Activated naive CD8-positive, alpha-beta T cell treated with anti-CD3 and anti-CD28 coated beads, Interleukin-2, amount 50 U/mL, for 24 hours (primary cell): Measurements from ENCODE around the gene KEL.

ENCODE experiments used
- ATAC-seq: fragments of 150-1000 bp; cut with Tn5 transposase; one replicate; pipeline ENCODE4 v1.10.0; 2021
- DNase-seq: peaks from one replicate; pipeline ENCODE4 v3.0.0; 2021
- H3K27ac Mint-ChIP-seq: one replicate; pipeline ENCODE4 v1.8.0; 2021; ENCODE audit warnings: mild to moderate bottlenecking, mixed read lengths
- H3K27me3 Mint-ChIP-seq: one replicate; pipeline ENCODE4 v1.8.0; 2021; ENCODE audit warnings: mixed read lengths
- H3K36me3 Mint-ChIP-seq: one replicate; pipeline ENCODE4 v1.8.0; 2021; ENCODE audit warnings: low read depth, mixed read lengths
- H3K4me1 Mint-ChIP-seq: one replicate; pipeline ENCODE4 v1.8.0; 2021; ENCODE audit warnings: mixed read lengths
- H3K4me3 Mint-ChIP-seq: one replicate; pipeline ENCODE4 v1.8.0; 2021; ENCODE audit warnings: mild to moderate bottlenecking, moderate library complexity, mixed read lengths
- H3K9me3 Mint-ChIP-seq: one replicate; pipeline ENCODE4 v1.8.0; 2021; ENCODE audit warnings: mixed read lengths

The KEL gene

DNA sequence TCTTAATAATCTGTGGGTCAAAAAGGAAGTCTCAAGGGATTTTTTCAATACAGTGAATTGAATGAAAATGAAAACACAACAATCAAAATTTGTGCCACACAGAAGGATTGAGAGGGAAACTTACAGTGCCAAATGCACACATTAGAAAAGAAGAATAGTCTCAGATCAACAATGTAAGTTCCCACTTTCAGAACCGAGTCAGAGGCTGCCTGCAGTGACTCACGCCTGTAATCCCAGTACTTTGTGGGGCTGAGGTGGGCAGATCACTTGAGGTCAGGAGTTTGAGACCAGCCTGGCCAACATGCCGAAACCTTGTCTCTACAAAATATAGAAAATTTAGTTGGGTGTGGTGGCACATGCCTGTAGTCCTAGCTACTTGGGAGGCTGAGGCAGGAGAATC lies 12.5 kb upstream of the KEL start:
- H3K36me3 Mint-ChIP-seq: no peaks in the 10 kb centered on the region
- no peak for ATAC-seq
- peaks cover 4% of the 10 kb centered on the region for H3K9me3 Mint-ChIP-seq
- H3K27ac Mint-ChIP-seq: no peak overlapping the region
- H3K4me1 Mint-ChIP-seq: no peaks in the 10 kb centered on the region
- no peak for DNase-seq
- H3K4me3 Mint-ChIP-seq: no peak overlapping the region
- peaks cover 12% of the 10 kb centered on the region for H3K27me3 Mint-ChIP-seq

GRCh38 chr7:142969183-142969582 lies 7.0 kb upstream of the KEL start:
- Mint-ChIP-seq H3K4me1 (no peaks in the 10 kb centered on the region), H3K4me3 (no peak overlapping the region), H3K36me3 (no peaks in the 10 kb centered on the region), H3K27ac (no peak overlapping the region), H3K9me3 (no peaks in the 10 kb centered on the region), H3K27me3 (peaks cover 20% of the 10 kb centered on the region)
- ATAC-seq (no peak), DNase-seq (no peak)

DNA sequence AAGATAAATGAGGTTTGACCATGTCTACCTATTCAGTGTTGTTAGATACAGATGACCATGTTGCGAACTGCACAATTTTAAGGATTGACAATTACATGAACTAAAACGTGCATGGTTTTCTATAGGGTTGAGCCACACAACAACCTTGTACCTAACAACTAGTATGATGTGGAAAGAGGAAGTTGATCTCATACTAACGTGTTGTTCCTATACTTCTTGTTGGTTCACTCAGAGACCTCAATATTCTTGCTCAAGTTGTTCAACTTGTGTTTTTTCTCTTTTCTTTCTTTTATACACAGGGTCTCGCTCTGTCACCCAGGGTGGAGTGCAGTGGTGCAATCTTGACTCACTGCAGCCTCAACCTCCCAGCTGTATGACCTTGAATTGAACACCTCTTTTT lies 6.1 kb upstream of the KEL start:
- H3K27me3 Mint-ChIP-seq: peaks cover 20% of the 10 kb centered on the region
- ATAC-seq: no peak

GRCh38 chr7:142964502-142965246 lies 2.5 kb upstream of the KEL start:
- Mint-ChIP-seq H3K4me1 (no peaks in the 10 kb centered on the region), H3K27ac (no peak overlapping the region), H3K27me3 (peaks cover 23% of the 10 kb centered on the region), H3K9me3 (no peaks in the 10 kb centered on the region), H3K4me3 (no peak overlapping the region), H3K36me3 (no peaks in the 10 kb centered on the region)
- ATAC-seq (no peak), DNase-seq (no peak)

More for the DNA sequence above, 6.1 kb upstream of the KEL start:
- no peaks in the 10 kb centered on the region for H3K9me3 Mint-ChIP-seq
- DNase-seq: no peak
- no peak overlapping the region for H3K27ac Mint-ChIP-seq
- no peaks in the 10 kb centered on the region for H3K36me3 Mint-ChIP-seq
- H3K4me1 Mint-ChIP-seq: no peaks in the 10 kb centered on the region
- no peak overlapping the region for H3K4me3 Mint-ChIP-seq

DNA sequence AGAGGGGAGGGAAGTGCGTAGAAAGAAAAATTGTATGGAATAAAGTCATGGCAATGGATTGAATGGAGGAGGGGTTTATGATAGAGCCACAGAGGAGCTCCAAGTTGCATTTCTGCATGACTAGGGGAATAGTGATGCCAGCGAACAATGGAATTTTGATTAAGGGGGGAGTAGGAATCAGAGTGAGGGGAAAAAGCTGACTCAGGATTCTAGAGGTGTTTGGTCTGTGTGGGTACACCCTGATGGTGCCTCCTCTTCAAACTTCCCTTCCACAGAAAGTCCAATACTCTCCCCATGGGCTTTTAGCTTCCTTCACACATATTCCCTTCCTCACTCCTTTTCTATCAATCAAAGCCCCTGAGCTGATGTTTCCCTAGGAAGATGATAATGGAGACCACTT lies 1.8 kb upstream of the KEL start:
- peaks cover 25% of the 10 kb centered on the region for H3K27me3 Mint-ChIP-seq
- H3K9me3 Mint-ChIP-seq: no peaks in the 10 kb centered on the region
- DNase-seq: no peak
- no peaks in the 10 kb centered on the region for H3K36me3 Mint-ChIP-seq
- no peaks in the 10 kb centered on the region for H3K4me1 Mint-ChIP-seq
- no peak overlapping the region for H3K4me3 Mint-ChIP-seq
- ATAC-seq: no peak
- no peak overlapping the region for H3K27ac Mint-ChIP-seq

DNA sequence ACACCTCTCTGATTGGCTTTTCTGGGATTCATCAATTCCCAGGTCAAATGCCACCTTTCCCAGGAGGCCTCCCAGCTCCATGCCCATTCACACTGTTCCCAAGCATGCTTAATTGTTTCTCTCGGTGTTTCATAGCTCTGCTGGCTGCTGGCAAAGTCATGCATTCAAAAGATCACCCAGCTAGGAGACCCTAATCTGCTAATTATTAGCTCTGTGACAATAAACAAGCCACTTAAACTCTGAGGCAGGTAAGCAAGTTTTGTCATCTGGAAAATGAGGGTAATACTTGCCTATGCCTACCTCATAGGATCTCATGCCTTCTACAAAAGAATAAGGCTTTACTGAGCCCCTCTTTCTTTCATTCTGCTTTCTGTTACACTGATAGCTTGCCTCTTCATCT lies 828 bp upstream of the KEL start:
- DNase-seq: no peak
- H3K4me1 Mint-ChIP-seq: no peaks in the 10 kb centered on the region
- ATAC-seq: no peak
- no peak overlapping the region for H3K4me3 Mint-ChIP-seq
- no peak overlapping the region for H3K27ac Mint-ChIP-seq
- H3K36me3 Mint-ChIP-seq: no peaks in the 10 kb centered on the region
- H3K27me3 Mint-ChIP-seq: peaks cover 20% of the 10 kb centered on the region
- no peaks in the 10 kb centered on the region for H3K9me3 Mint-ChIP-seq

DNA sequence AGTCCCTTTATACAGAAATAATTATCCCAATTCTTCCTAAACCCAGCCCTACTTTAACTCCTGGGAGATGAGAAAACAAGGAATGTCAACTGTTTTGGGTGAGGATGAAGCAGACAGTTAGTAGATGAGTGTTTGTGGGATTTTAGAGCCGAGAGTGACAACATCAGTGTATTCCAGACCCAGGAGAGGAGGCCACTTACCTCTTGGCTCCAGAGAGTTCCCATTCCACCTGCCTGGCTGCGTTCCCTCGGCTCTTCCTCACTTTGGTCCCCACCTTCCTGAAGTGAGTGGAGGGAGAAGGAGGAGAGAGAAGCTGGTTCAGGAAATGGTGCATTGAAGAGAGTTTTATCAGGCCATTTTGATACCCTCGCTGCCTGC lies 579 bp downstream of the KEL start:
- DNase-seq: no peak
- Mint-ChIP-seq H3K9me3 (peaks cover under 1% of the 10 kb centered on the region), H3K4me3 (no peak overlapping the region), H3K27me3 (peaks cover 17% of the 10 kb centered on the region), H3K36me3 (no peaks in the 10 kb centered on the region), H3K27ac (no peak overlapping the region), H3K4me1 (no peaks in the 10 kb centered on the region)
- no peak for ATAC-seq

DNA sequence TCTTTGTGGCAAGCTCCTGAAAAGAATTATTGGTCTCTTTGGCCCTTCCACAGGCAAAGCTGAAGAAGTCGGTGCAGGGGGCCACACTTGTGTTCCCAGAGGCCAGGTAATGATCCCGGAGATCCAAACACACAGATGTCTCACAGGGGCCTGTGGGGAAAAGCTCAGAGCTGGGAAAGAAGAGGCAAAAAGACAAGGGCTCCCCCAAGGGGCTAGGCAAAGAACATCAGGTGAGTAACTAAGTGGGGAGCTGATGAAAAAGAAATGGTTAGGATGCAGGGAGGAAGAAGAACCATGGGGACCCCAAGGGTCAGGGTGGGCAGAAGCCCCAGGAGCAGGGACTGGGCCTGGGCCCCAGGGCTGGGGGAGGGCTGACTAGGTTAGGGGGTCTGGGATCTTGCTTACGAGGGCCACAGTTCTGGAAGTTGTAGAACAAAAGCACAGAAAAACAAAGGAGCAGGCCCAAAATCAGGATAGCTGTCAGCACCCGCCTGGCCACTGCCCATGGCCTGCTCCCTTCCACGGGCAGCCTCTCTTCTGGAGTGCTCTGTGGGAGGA lies 1.1 kb downstream of the KEL start:
- Mint-ChIP-seq H3K27ac (no peak overlapping the region), H3K4me3 (no peak overlapping the region), H3K36me3 (no peaks in the 10 kb centered on the region), H3K27me3 (peaks cover 17% of the 10 kb centered on the region), H3K9me3 (peaks cover 6% of the 10 kb centered on the region), H3K4me1 (no peaks in the 10 kb centered on the region)
- DNase-seq (no peak), ATAC-seq (no peak)

DNA sequence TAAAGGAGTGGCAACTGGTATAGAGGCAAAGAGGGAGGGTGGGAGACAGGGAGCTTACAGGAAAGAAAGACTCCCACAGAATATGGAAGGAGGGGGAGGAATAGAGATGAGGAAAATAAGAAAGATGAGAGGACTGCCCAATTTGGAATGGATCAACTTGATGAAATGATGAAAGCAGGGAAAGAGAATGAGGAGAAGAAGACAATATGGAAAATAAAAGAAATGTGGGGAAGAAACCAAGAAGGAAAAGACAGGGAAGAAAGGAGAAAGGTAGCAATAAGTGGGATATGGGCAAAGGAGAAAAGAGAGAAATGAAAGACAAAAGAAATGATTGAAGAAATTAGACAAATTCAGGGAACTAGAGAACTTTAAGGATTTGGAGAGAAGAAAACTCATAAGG lies 3.0 kb downstream of the KEL start:
- Mint-ChIP-seq H3K9me3 (peaks cover 18% of the 10 kb centered on the region), H3K27me3 (peaks cover 16% of the 10 kb centered on the region), H3K4me1 (no peaks in the 10 kb centered on the region), H3K27ac (no peak overlapping the region), H3K4me3 (no peak overlapping the region), H3K36me3 (no peaks in the 10 kb centered on the region)
- ATAC-seq: no peak
- DNase-seq: no peak

GRCh38 chr7:142957723-142958122 lies 4.4 kb downstream of the KEL start:
- no peak for DNase-seq
- Mint-ChIP-seq H3K27ac (no peak overlapping the region), H3K4me3 (no peak overlapping the region), H3K36me3 (no peaks in the 10 kb centered on the region), H3K4me1 (no peaks in the 10 kb centered on the region), H3K9me3 (peaks cover 29% of the 10 kb centered on the region), H3K27me3 (peaks cover 20% of the 10 kb centered on the region)
- ATAC-seq: no peak

- Mint-ChIP-seq H3K4me1 (no peaks in the 10 kb centered on the region), H3K4me3 (no peak overlapping the region), H3K27ac (no peak overlapping the region), H3K36me3 (no peaks in the 10 kb centered on the region), H3K27me3 (peaks cover 20% of the 10 kb centered on the region), H3K9me3 (peaks cover 29% of the 10 kb centered on the region)
- DNase-seq (no peak), ATAC-seq (no peak)
Observed at GRCh38 chr7:142956951-142957623, 5.1 kb downstream of the KEL start.

DNA sequence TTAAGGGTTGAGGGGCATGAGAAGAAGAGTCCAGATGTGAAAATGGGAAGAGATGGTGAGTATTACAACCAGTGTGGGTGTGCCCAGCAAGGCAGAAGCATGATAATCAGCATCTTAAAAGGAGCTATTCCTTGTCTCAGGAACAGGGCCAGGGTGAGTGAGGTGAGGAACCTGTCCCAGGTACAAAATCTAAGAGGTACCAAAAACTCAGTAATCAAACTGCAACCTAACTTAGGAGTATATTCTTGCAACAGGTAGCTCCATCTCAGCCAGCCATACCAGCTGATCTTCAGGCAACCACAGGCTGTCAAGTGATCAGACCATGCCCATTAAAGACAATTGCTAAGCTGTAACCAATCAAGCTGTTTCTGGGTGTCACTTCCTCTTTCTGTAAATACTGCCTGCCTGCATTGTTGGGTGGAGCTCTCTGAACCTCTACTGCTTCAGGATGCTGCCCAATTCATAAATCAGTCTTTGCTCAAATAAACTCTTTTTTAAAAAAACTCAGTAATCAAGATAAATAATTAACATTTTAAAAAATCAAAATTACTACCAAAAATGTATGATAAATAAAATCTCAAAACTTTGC lies 7.4 kb downstream of the KEL start:
- Mint-ChIP-seq H3K36me3 (no peaks in the 10 kb centered on the region), H3K4me3 (no peak overlapping the region), H3K27ac (no peak overlapping the region), H3K4me1 (no peaks in the 10 kb centered on the region), H3K9me3 (peaks cover 29% of the 10 kb centered on the region), H3K27me3 (peaks cover 11% of the 10 kb centered on the region)
- no peak for ATAC-seq
- DNase-seq: no peak

- Mint-ChIP-seq H3K27me3 (peaks cover 10% of the 10 kb centered on the region), H3K4me1 (no peaks in the 10 kb centered on the region), H3K27ac (no peak overlapping the region), H3K4me3 (no peak overlapping the region), H3K36me3 (no peaks in the 10 kb centered on the region), H3K9me3 (peaks cover 16% of the 10 kb centered on the region)
- no peak for ATAC-seq
- no peak for DNase-seq
Observed at GRCh38 chr7:142950235-142950634, 11.9 kb downstream of the KEL start.

DNA sequence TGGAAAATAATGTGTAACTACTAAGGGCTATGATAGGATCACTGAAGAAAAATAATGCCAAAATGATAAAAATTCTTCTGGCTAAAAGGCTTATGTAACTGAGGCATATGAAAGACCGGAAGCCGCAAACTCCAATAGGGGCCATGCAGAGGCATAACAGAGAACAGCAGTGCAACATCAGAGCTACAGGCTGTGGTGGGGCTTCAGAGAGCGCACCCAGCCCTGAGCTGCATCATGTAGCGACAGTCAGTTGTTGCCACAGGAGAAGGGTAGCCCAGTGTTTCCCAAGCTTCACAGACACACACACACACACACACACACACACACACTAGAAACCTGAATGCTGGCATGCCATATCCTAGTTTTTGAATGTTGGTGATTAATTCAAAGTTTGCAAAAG lies 13.6 kb downstream of the KEL start:
- H3K27me3 Mint-ChIP-seq: peaks cover 9% of the 10 kb centered on the region
- no peaks in the 10 kb centered on the region for H3K4me1 Mint-ChIP-seq
- ATAC-seq (no peak), DNase-seq (no peak)
- H3K36me3 Mint-ChIP-seq: no peaks in the 10 kb centered on the region
- H3K9me3 Mint-ChIP-seq: peaks cover 4% of the 10 kb centered on the region
- H3K4me3 Mint-ChIP-seq: no peak overlapping the region
- H3K27ac Mint-ChIP-seq: no peak overlapping the region

DNA sequence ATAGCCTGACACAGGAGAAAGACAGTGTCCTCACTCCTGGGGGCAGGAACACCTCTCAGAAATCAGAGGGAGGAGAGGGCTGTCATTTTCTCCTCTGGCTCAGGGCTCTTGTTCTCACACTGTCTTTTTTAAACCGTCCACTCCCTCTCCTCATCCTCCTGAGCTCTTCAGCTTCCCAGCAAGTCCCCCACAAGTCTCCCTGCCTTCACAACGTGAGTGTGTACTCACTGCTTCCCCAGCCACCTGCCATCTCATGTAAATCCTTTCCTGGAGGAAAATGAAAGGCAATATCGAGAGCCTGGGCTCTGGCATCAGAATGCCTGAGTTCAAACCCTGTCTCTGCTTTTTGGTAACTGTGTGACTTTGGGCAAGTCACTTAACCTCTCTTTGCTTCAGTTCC lies 17.2 kb downstream of the KEL start:
- ATAC-seq (no peak), DNase-seq (no peak)
- no peaks in the 10 kb centered on the region for H3K4me1 Mint-ChIP-seq
- no peak overlapping the region for H3K27ac Mint-ChIP-seq
- no peak overlapping the region for H3K4me3 Mint-ChIP-seq
- H3K36me3 Mint-ChIP-seq: no peaks in the 10 kb centered on the region
- H3K9me3 Mint-ChIP-seq: no peaks in the 10 kb centered on the region
- peaks cover 6% of the 10 kb centered on the region for H3K27me3 Mint-ChIP-seq
